ENCODE data around the gene RUVBL1. TPM values are rescaled to one million over a fixed set of nuclear protein-coding genes. Genes with fewer than 3 reads are reported as not detected.

Gene RUVBL1
- total RNA-seq, 1 donor = 50.6 TPM

DNA sequence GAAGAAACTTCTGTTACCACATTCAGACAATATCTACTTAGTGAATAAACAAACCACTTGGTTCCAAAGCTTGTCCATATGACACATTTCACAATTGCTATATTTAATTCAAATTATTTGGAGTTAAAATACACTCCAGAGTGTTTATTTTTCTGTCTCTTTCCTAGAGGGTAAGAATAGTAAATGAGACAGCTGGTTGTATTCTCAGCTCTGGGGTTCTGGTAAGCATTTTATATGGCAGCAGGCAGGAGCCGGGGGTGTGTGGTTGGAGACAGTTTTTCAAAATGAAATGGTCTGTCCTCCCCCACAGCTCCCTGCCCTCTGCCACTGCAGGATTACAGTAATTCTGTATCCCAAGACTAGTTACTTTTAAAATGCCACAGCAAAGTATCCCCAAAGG is 82.3 kb downstream of the RUVBL1 start:
- H3K4me3 ChIP-seq (ENCODE audit: low read depth, low read length) = no peak overlapping the region
- TF ChIP-seq, protein P1, sequence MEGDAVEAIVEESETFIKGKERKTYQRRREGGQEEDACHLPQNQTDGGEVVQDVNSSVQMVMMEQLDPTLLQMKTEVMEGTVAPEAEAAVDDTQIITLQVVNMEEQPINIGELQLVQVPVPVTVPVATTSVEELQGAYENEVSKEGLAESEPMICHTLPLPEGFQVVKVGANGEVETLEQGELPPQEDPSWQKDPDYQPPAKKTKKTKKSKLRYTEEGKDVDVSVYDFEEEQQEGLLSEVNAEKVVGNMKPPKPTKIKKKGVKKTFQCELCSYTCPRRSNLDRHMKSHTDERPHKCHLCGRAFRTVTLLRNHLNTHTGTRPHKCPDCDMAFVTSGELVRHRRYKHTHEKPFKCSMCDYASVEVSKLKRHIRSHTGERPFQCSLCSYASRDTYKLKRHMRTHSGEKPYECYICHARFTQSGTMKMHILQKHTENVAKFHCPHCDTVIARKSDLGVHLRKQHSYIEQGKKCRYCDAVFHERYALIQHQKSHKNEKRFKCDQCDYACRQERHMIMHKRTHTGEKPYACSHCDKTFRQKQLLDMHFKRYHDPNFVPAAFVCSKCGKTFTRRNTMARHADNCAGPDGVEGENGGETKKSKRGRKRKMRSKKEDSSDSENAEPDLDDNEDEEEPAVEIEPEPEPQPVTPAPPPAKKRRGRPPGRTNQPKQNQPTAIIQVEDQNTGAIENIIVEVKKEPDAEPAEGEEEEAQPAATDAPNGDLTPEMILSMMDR (IDR thresholded peaks at IDR 0.05; ENCODE audit: insufficient read depth, low read length) = no peak

DNA sequence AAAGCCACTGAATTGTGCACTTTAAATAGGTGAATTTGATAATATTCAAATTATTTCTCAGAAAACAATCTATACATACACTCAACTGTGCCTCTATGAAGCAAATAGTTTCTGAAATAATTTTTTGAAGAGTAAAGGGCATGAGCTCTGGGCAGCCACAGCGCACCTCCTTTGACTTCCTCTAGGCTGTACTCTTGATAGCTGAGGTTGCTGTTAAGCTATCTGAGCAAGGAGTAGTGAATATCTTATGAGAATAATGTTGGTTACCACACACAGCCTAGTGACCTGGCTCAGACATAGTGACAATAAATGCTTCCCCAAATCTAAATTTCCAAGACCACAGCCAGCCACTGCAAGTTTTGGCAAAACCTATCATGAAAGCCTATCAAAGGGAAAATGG is 83.0 kb downstream of the RUVBL1 start:
- no peak for DNase-seq (ENCODE audit: low read depth)
- TF ChIP-seq, protein P1 (IDR thresholded peaks at IDR 0.05; ENCODE audit: insufficient read depth, low read length) = no peak
- no peak overlapping the region for H3K4me3 ChIP-seq (ENCODE audit: low read depth, low read length)

More for the DNA sequence above, 82.3 kb downstream of the RUVBL1 start:
- no peak for DNase-seq (ENCODE audit: low read depth)

DNA sequence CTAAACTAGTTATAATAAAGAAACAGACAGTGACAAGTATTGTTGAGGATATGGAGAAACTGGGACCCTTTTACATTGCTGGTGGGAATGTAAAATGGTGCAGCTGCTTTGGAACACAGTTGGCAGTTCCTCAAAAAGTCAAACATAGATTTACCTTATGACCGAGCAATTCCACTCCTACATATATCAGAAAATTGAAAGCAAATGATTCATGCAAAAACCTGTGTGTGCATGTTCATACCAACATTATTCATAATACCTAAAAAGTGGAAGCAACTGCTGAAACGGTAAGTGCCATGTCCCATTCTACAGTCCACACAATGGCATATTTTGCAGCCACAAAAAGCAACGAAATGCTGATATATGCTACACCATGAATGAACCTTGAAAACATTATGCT is 83.6 kb downstream of the RUVBL1 start:
- no peak for DNase-seq (ENCODE audit: low read depth)
- H3K4me3 ChIP-seq (ENCODE audit: low read depth, low read length) = no peak overlapping the region
- TF ChIP-seq, protein P1 (IDR thresholded peaks at IDR 0.05; ENCODE audit: insufficient read depth, low read length) = no peak

DNA sequence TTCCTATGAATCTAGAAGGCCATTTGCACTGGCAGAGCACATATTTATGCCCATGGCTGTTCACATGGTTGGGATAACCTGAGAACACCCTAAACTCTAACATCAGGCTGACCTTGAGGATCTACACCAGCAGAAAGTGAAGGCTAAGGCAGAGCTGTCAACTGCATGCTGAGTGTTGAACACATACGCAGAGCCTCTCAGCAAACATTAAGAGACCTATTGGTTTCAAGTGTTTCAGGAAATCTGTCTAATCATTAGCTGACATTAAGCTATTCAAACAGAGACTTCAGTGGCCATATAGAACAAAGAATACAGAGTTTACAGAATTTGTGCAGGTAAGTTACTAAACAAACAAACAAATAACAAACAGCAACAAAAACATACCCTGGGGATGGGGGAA is 87.5 kb downstream of the RUVBL1 start:
- no peak overlapping the region for H3K4me3 ChIP-seq (ENCODE audit: low read depth, low read length)
- TF ChIP-seq, protein P1 (IDR thresholded peaks at IDR 0.05; ENCODE audit: insufficient read depth, low read length) = no peak
- no peak for DNase-seq (ENCODE audit: low read depth)

DNA sequence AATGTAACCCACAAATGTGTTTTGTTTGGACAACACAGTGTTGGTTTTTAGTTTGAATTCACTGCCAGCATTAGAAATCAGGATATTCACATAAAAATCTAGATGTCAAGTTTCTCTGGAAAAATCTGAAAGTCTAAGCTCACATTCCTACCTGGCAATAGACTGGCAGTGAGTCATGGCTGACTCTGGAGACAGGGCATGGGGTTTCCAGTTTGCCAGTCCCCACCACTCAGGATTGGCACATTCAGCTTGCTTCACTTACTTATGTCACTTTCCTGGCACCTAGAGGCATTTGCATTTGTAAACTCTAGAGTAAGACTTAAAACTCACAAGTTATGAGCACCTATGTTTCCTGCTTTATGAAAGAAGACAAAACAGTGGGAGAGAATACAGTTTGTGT is 90.5 kb downstream of the RUVBL1 start:
- TF ChIP-seq, protein P1 (IDR thresholded peaks at IDR 0.05; ENCODE audit: insufficient read depth, low read length) = no peak
- H3K4me3 ChIP-seq (ENCODE audit: low read depth, low read length) = no peak overlapping the region
- no peak for DNase-seq (ENCODE audit: low read depth)

Small RNA genes lying within 50 kb of the gene (small RNA-seq; reads per million reads assigned to genes)
- gene RNU2-37P = 0.51 reads per million
- gene RNU6-823P = not detected

Other genes starting within 250 kb of the RUVBL1 start
- gene KBTBD12, start 208.6 kb downstream of the RUVBL1 start, total RNA-seq (ENCODE audit: low replicate concordance) = under 0.01 TPM in 1 of 2 replicates, not detected in the other
- 120 and 406 TPM in 2 replicates for gene SEC61A1, start 71.4 kb downstream of the RUVBL1 start, total RNA-seq (ENCODE audit: low replicate concordance)
- 2.9 and 8.1 TPM in 2 replicates for gene EEFSEC, start 29.7 kb upstream of the RUVBL1 start, total RNA-seq (ENCODE audit: low replicate concordance)

Measured in fibroblast of the aortic adventitia (primary cell).